Tongue (tissue), 2 donors: ENCODE data around the gene NPHP1. TPM values are rescaled to one million over a fixed set of nuclear protein-coding genes. Genes with fewer than 3 reads are reported as not detected.

Experiments used
- small RNA-seq: library from RNA; depleted of rRNA; stranded (forward); fragments of <200 nt; gene quantifications from one replicate; pipeline ENCODE3, GENCODE V24; 2014; ENCODE audit warnings: low replicate concordance
- total RNA-seq: library from RNA; depleted of rRNA; stranded (reverse); fragments of >200 nt; gene quantifications from one replicate; pipeline ENCODE4 v1.2.3, GENCODE V29; 2014

The NPHP1 gene
- total RNA-seq, 1 donor from 2014 or later = 7.5 TPM

Small RNA genes within 50 kb of the gene (small RNA-seq; reads per million reads assigned to genes)
- gene MIR4436B1 = not detected

Other genes starting within 250 kb of the NPHP1 start
- gene MALL, start 89.2 kb downstream of the NPHP1 start, total RNA-seq = 19.2 TPM
- 86.9 TPM for gene MTLN, start 7.5 kb upstream of the NPHP1 start, total RNA-seq